AG10803 (cell line): ENCODE measurements around the gene CRB1.

ENCODE experiments used
- DNase-seq: peaks from one replicate; pipeline ENCODE4 v3.0.0; 2010; ENCODE audit warnings: low read depth
- H3K4me3 ChIP-seq: 2 replicates; pipeline ENCODE4 v1.5.1; 2011; ENCODE audit warnings: mild to moderate bottlenecking, low read length, control low read depth
- CTCF ChIP-seq: conservative IDR thresholded peaks from 2 replicates; pipeline ENCODE4 v1.5.1; 2011; ENCODE audit warnings: mild to moderate bottlenecking, low read length, control low read depth, inconsistent platforms

The CRB1 gene

DNA sequence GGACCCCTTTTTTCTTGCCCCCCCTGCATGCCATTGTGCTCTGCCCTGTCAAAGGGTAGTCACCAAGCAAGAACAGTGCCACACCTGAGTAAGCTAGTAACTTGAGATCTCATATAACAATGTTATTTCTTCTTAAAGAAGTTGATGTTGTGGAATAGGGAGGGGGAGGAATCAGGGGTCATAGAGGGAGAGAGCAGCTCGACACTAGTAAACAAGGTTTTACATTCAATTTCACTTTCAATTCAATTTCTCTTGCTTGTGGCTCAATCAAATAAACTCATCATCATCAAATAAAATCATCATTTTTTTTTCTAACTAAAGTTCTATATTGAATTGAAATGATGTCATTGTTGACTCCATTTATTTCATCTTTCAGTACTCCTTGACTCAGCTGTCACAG is 106.4 kb downstream of the CRB1 start:
- H3K4me3 ChIP-seq = no peak overlapping the region
- DNase-seq = no peak
- TF ChIP-seq CTCF = no peak

DNA sequence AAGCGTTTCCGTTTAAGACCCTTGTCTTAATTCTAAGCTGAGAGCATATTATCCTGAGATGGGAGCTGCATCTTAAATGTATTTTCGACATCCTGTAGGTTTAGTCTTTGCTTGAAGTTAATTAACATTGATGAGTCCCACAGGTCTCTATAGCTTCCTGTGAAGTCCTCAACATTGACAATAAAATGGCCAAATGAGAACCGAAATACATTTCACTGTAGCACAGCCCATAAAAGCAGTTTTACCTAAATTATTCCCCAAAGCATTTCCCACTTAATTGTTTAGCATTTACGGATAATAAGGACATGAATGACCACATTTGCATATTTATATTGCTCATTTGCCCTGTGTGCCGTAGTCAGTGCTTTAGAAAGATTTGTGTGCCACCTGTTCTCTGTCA is 116.4 kb downstream of the CRB1 start:
- no peak for DNase-seq
- TF ChIP-seq CTCF = no peak
- H3K4me3 ChIP-seq = no peak overlapping the region

DNA sequence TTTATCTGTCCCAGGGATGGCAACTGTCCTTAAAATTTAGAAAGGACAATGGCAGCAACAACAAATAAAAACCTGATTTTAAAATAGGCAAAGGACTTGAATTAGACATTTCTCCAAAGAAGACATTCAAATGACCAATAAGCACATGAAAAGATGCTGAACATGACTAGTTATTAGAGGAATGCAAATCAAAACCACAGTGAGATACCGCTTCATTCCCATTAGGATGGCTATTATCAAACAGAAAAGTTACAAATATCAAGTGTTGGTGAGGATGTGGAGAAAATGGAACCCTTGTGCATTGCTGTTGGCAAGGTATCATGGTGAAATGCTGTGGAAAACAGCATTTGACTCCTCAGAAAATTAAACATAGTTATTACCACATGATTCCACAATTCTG is 120.7 kb downstream of the CRB1 start:
- H3K4me3 ChIP-seq = no peak overlapping the region
- TF ChIP-seq CTCF = no peak
- DNase-seq = no peak

DNA sequence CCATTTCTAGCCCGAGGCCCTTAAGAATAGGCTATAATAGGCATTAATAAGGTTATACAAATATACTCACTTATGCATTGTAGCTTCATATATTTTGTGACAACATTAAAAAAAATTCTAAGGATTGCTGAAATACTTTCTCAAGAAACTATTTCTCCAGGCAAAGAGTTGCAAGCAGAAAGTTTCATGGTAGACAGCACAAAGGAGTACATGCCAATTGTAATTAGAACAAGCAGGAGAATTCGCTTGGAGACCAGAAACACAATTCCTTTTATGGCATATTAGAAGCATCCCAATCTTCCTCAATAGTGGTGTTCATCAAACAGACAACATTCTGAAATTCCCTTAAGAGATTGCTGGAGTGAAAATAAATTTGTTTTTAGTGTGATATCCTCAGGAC is 122.8 kb downstream of the CRB1 start:
- no peak for TF ChIP-seq CTCF

GRCh38 chr1:197391303-197392226 is 123.5 kb downstream of the CRB1 start:
- no peak for DNase-seq
- H3K4me3 ChIP-seq = no peak overlapping the region

More for the DNA sequence above, 122.8 kb downstream of the CRB1 start:
- H3K4me3 ChIP-seq = no peak overlapping the region
- DNase-seq = peak; percentile 33

DNA sequence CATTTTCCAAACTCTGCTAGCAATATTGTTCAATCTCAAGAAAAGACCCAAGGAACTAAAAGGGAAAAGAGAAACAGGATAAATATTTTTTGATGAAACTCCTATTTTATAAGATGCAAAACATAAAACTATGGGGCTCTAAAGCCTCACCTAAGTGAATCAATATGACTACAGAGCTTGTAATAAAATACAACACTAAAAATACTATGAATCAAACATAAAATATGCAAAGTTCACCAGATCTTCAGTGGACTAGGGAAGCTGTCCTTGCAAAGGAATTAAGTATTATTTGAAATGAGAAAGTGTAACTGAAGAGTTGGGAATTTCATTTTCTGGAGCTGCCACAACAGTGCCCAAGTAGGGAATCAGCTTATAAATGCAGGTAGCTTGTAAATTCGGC is 124.5 kb downstream of the CRB1 start:
- no peak for DNase-seq
- TF ChIP-seq CTCF = no peak

More at GRCh38 chr1:197391303-197392226, 123.5 kb downstream of the CRB1 start:
- TF ChIP-seq CTCF = no peak

GRCh38 chr1:197393105-197393504 is 125.1 kb downstream of the CRB1 start:
- no peak overlapping the region for H3K4me3 ChIP-seq
- no peak for DNase-seq
- no peak for TF ChIP-seq CTCF

More for the DNA sequence above, 124.5 kb downstream of the CRB1 start:
- H3K4me3 ChIP-seq = no peak overlapping the region
